Neural crest cell (in vitro differentiated cells): Measurements from ENCODE around the gene TOMM20L. TPM values are rescaled to one million over a fixed set of nuclear protein-coding genes. Genes with fewer than 3 reads are reported as not detected.
"Not testable (repeated sequence)": the region's sequence is repeated elsewhere in the genome, so short reads cannot be mapped to it uniquely, and the experiment has no call there.

ENCODE experiments used
- DNase-seq: peaks from one replicate; pipeline ENCODE4 v3.0.0; 2021; ENCODE audit warnings: low read depth, mixed read lengths, low spot score
- H3K27ac Mint-ChIP-seq: one replicate; pipeline ENCODE4 v1.8.0; 2021; ENCODE audit warnings: mild to moderate bottlenecking, mixed read lengths; ENCODE audit not compliant: unreplicated experiment
- H3K27me3 Mint-ChIP-seq: 2 replicates; pipeline ENCODE4 v1.8.0; 2021; ENCODE audit warnings: low read depth, mild to moderate bottlenecking, mixed read lengths
- H3K36me3 Mint-ChIP-seq: 2 replicates; pipeline ENCODE4 v1.8.0; 2021; ENCODE audit warnings: low read depth, mild to moderate bottlenecking, mixed read lengths
- H3K4me1 Mint-ChIP-seq: 2 replicates; pipeline ENCODE4 v1.8.0; 2021; ENCODE audit warnings: mixed read lengths
- H3K4me3 Mint-ChIP-seq: one replicate; pipeline ENCODE4 v1.8.0; 2021; ENCODE audit warnings: mild to moderate bottlenecking, mixed read lengths
- H3K9me3 Mint-ChIP-seq: 2 replicates; pipeline ENCODE4 v1.8.0; 2021; ENCODE audit warnings: mixed read lengths
- CTCF ChIP-seq: fragments of 200-600 bp; sonication (generic); conservative IDR thresholded peaks from 2 replicates; pipeline ENCODE4 v1.5.0; 2021; ENCODE audit warnings: antibody characterized with exemption, mild to moderate bottlenecking
- total RNA-seq: library from RNA; stranded (reverse); gene quantifications from 2 replicates; pipeline ENCODE4 v1.2.1, GENCODE V29; 2021

Gene TOMM20L
- total RNA-seq, 1 donor from 2014 or later = 0.42 TPM

GRCh38 chr14:58408681-58409215 lies 13.0 kb downstream of the TOMM20L start:
- Mint-ChIP-seq H3K4me1 (no peaks in the 10 kb centered on the region), H3K27ac (no peak overlapping the region), H3K9me3 (no peaks in the 10 kb centered on the region), H3K27me3 (no peaks in the 10 kb centered on the region), H3K4me3 (no peak overlapping the region), H3K36me3 (peaks cover 11% of the 10 kb centered on the region)
- TF ChIP-seq CTCF = no peak
- DNase-seq = no peak

- H3K36me3 Mint-ChIP-seq = peaks cover 28% of the 10 kb centered on the region
- H3K27ac Mint-ChIP-seq = no peak overlapping the region
Measured at GRCh38 chr14:58414845-58415244, 19.1 kb downstream of the TOMM20L start.

GRCh38 chr14:58415636-58416547 lies 20.2 kb downstream of the TOMM20L start:
- Mint-ChIP-seq H3K9me3 (peaks cover 2% of the 10 kb centered on the region), H3K4me1 (no peaks in the 10 kb centered on the region), H3K36me3 (peaks cover 26% of the 10 kb centered on the region), H3K4me3 (no peak overlapping the region), H3K27ac (no peak overlapping the region), H3K27me3 (no peaks in the 10 kb centered on the region)
- DNase-seq = no peak
- TF ChIP-seq CTCF = peak; percentile 27

More at GRCh38 chr14:58414845-58415244, 19.1 kb downstream of the TOMM20L start:
- peaks cover 2% of the 10 kb centered on the region for H3K9me3 Mint-ChIP-seq
- TF ChIP-seq CTCF = peak; percentile 28
- H3K4me3 Mint-ChIP-seq = no peak overlapping the region
- no peaks in the 10 kb centered on the region for H3K4me1 Mint-ChIP-seq
- DNase-seq = no peak
- no peaks in the 10 kb centered on the region for H3K27me3 Mint-ChIP-seq

GRCh38 chr14:58416934-58417333 lies 21.2 kb downstream of the TOMM20L start:
- H3K27ac Mint-ChIP-seq, H3K27me3 Mint-ChIP-seq, H3K4me1 Mint-ChIP-seq, H3K9me3 Mint-ChIP-seq, DNase-seq, H3K4me3 Mint-ChIP-seq: not testable (repeated sequence)
- peaks cover 26% of the 10 kb centered on the region for H3K36me3 Mint-ChIP-seq

GRCh38 chr14:58426670-58427280 lies 31.0 kb downstream of the TOMM20L start:
- Mint-ChIP-seq H3K4me3 (peak overlapping the region; percentile 94), H3K4me1 (peaks cover 34% of the 10 kb centered on the region), H3K9me3 (no peaks in the 10 kb centered on the region), H3K27me3 (no peaks in the 10 kb centered on the region), H3K36me3 (no peaks in the 10 kb centered on the region), H3K27ac (peak overlapping the region; percentile 98)
- TF ChIP-seq CTCF = no peak
- DNase-seq = peak; percentile 58
